UCSD-AML1 (cell line): ENCODE measurements around the gene UCKL1.
"Not testable (repeated sequence)": the region's sequence is repeated elsewhere in the genome, so short reads cannot be mapped to it uniquely, and the experiment has no call there.

ENCODE experiments used
- DNase-seq: peaks from one replicate; lab custom pipeline; 2025; ENCODE audit not compliant: unreplicated experiment; lab: John Stamatoyannopoulos, UW

The UCKL1 gene

GRCh38 chr20:63944078-63944941 is 11.9 kb downstream of the UCKL1 start:
- no peak for DNase-seq

GRCh38 chr20:63943808-63944077 is 12.5 kb downstream of the UCKL1 start:
- no peak for DNase-seq

GRCh38 chr20:63942969-63943807 is 13.0 kb downstream of the UCKL1 start:
- no peak for DNase-seq

GRCh38 chr20:63942250-63942951 is 13.8 kb downstream of the UCKL1 start:
- DNase-seq = peak; percentile 81

- DNase-seq = peak; percentile 91
Measured at GRCh38 chr20:63941282-63942081, 14.7 kb downstream of the UCKL1 start.

- no peak for DNase-seq
Measured at GRCh38 chr20:63940472-63941266, 15.5 kb downstream of the UCKL1 start.

GRCh38 chr20:63940071-63940471 is 16.1 kb downstream of the UCKL1 start:
- no peak for DNase-seq

GRCh38 chr20:63939061-63939935 is 16.9 kb downstream of the UCKL1 start:
- DNase-seq = no peak

- DNase-seq = no peak
Measured at GRCh38 chr20:63937596-63937995, 18.6 kb downstream of the UCKL1 start.

- no peak for DNase-seq
Measured at GRCh38 chr20:63935447-63935846, 20.8 kb downstream of the UCKL1 start.

GRCh38 chr20:63934271-63935068 is 21.7 kb downstream of the UCKL1 start:
- DNase-seq = no peak

- DNase-seq = no peak
Measured at GRCh38 chr20:63933646-63934045, 22.6 kb downstream of the UCKL1 start.

GRCh38 chr20:63932606-63933160 is 23.5 kb downstream of the UCKL1 start:
- no peak for DNase-seq

GRCh38 chr20:63931735-63932134 is 24.5 kb downstream of the UCKL1 start:
- no peak for DNase-seq

GRCh38 chr20:63930971-63931553 is 25.2 kb downstream of the UCKL1 start:
- DNase-seq = no peak

GRCh38 chr20:63929473-63929883 is 26.7 kb downstream of the UCKL1 start:
- not testable (repeated sequence) for DNase-seq

- DNase-seq = no peak
Measured at GRCh38 chr20:63929071-63929470, 27.1 kb downstream of the UCKL1 start.

GRCh38 chr20:63926298-63926697 is 29.9 kb downstream of the UCKL1 start:
- DNase-seq = no peak
